PFSK-1 (cell line): ENCODE results near the gene EPHA7.

Experiments used
- FOXP2 ChIP-seq: optimal IDR thresholded peaks from 2 replicates; pipeline ENCODE3; 2011; ENCODE audit warnings: borderline replicate concordance, control low read depth, inconsistent platforms; ENCODE audit not compliant: insufficient read depth; ENCODE audit errors: extremely low read length, extremely low read depth
- POLR2AphosphoS5 ChIP-seq: IDR thresholded peaks from 2 replicates; pipeline ENCODE4 v1.6.1; 2012; ENCODE audit warnings: low read depth, mild to moderate bottlenecking, control low read depth, low read length, moderate library complexity
- SIN3A ChIP-seq: IDR thresholded peaks from 2 replicates; pipeline ENCODE4 v1.6.1; 2012; ENCODE audit warnings: mild to moderate bottlenecking, low read length, moderate library complexity, borderline replicate concordance; ENCODE audit not compliant: insufficient read depth
- TAF1 ChIP-seq: IDR thresholded peaks from 2 replicates; pipeline ENCODE4 v1.6.1; 2012; ENCODE audit warnings: low read length, control low read depth, borderline replicate concordance; ENCODE audit not compliant: insufficient read depth
- TF ChIP-seq, protein P1 (sequence below), 2 experiments: IDR thresholded peaks; 2 replicates each; pipeline versions ENCODE4 v1.6.1 to v1.8.0; 2011 to 2012; ENCODE audit warnings: low read depth in 2 of 2, low read length in 2 of 2, control low read depth in 1 of 2, inconsistent platforms in 1 of 2, mild to moderate bottlenecking in 1 of 2, moderate library complexity in 1 of 2; ENCODE audit not compliant: insufficient read depth in 1 of 2

Gene EPHA7

DNA sequence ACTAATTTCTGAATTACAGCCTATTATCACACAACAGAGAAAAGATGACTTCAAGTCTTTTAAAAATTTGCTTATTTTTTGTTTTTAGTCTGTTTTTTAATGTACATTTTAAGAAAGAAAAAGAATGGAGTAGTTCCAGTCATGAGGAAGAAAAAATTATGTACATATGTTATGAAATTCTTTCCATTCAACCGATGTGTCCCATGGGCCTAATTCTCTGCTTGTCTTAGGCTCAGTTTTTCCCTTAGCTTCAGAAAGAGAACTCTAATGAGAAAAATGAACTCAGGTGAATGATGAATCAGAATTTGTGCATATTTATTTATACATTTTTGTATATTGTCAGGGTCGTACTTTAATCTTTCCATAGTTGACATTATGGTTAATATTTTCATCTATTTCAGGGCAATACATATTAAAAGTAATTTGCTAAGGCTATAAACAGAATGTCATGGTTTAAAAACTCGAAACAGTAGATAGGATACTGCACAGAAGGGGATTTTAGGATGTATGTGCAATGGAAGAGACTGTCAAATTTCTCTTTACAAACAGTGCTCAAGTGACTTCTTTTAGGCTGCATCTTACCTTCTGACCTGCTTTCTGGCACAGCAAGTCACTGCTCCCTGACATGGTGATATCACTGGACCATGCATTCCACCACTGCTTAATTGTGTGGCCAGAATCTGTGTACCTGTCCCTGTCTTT is 153.1 kb downstream of the EPHA7 start:
- no peak for TF ChIP-seq FOXP2
- TF ChIP-seq POLR2AphosphoS5, result no peak
- TF ChIP-seq, protein P1, sequence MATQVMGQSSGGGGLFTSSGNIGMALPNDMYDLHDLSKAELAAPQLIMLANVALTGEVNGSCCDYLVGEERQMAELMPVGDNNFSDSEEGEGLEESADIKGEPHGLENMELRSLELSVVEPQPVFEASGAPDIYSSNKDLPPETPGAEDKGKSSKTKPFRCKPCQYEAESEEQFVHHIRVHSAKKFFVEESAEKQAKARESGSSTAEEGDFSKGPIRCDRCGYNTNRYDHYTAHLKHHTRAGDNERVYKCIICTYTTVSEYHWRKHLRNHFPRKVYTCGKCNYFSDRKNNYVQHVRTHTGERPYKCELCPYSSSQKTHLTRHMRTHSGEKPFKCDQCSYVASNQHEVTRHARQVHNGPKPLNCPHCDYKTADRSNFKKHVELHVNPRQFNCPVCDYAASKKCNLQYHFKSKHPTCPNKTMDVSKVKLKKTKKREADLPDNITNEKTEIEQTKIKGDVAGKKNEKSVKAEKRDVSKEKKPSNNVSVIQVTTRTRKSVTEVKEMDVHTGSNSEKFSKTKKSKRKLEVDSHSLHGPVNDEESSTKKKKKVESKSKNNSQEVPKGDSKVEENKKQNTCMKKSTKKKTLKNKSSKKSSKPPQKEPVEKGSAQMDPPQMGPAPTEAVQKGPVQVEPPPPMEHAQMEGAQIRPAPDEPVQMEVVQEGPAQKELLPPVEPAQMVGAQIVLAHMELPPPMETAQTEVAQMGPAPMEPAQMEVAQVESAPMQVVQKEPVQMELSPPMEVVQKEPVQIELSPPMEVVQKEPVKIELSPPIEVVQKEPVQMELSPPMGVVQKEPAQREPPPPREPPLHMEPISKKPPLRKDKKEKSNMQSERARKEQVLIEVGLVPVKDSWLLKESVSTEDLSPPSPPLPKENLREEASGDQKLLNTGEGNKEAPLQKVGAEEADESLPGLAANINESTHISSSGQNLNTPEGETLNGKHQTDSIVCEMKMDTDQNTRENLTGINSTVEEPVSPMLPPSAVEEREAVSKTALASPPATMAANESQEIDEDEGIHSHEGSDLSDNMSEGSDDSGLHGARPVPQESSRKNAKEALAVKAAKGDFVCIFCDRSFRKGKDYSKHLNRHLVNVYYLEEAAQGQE (IDR thresholded peaks at IDR 0.05; ENCODE audit: insufficient read depth in 1 of 2, low read depth in 2 of 2, low read length in 2 of 2), result no peak
- no peak for TF ChIP-seq SIN3A
- TF ChIP-seq TAF1, result no peak

DNA sequence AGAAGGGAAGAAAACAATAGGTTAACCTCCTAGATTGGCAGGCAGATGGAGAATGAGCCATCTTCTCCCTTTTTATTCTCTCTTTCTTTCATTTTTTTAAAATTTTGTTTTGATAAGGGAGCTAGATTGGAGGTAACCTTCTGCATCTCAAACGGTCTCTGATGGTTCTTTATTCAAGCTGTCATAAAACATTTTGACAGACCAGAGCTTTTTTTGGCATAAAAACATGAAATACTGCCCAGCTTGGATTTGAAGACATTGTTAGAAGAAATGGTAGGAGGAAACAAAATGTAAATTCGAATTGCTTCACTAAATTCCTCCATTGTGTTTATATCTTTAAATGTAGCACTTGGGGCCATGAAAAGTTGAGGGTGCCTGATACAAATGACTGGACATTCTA is 158.5 kb downstream of the EPHA7 start:
- no peak for TF ChIP-seq TAF1
- TF ChIP-seq SIN3A, result no peak
- no peak for TF ChIP-seq FOXP2
- TF ChIP-seq, protein P1 (IDR thresholded peaks at IDR 0.05; ENCODE audit: insufficient read depth in 1 of 2, low read depth in 2 of 2, low read length in 2 of 2), result no peak
- no peak for TF ChIP-seq POLR2AphosphoS5

DNA sequence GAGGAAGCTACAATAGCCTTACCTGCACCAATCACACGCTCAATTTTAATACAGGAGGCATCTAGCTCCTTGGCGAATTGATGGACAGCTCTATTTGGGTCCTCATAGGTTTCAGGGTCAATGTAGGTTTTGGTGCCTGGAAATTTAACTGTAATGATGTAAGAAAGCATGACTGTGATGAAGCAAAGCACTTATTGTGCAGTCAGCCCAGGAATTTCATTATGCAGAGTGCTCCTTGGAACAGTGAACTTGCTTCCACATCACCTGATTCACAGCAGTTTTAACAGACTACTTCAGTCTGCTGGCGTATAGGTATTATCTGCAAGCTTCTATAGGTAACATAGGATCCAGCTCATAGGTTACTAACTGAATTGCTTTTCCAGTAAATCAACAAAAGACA is 160.0 kb downstream of the EPHA7 start:
- TF ChIP-seq SIN3A (no peak), POLR2AphosphoS5 (no peak), TAF1 (no peak), FOXP2 (no peak)
- TF ChIP-seq, protein P1 (IDR thresholded peaks at IDR 0.05; ENCODE audit: insufficient read depth in 1 of 2, low read depth in 2 of 2, low read length in 2 of 2), result no peak

DNA sequence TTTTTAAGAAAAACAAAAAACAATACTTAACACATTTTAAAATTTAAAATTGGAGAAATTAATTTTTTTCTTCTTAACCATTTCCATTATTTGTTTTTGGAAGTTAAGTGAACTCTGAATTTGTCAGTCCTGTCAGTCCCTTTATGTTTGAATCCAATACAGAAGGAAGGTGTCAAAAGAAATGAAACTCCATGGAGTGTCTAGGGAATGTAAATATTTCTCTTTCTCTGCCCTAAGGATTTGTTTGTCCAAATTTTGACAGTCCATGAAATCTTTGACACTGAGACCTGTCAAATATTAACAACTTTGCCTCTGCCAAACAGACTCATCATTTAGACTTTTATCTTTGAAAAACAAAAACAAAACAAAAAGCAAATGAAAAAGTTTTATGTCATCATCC is 166.4 kb downstream of the EPHA7 start:
- TF ChIP-seq, protein P1 (IDR thresholded peaks at IDR 0.05; ENCODE audit: insufficient read depth in 1 of 2, low read depth in 2 of 2, low read length in 2 of 2), result no peak
- no peak for TF ChIP-seq FOXP2
- no peak for TF ChIP-seq TAF1
- no peak for TF ChIP-seq SIN3A
- no peak for TF ChIP-seq POLR2AphosphoS5

DNA sequence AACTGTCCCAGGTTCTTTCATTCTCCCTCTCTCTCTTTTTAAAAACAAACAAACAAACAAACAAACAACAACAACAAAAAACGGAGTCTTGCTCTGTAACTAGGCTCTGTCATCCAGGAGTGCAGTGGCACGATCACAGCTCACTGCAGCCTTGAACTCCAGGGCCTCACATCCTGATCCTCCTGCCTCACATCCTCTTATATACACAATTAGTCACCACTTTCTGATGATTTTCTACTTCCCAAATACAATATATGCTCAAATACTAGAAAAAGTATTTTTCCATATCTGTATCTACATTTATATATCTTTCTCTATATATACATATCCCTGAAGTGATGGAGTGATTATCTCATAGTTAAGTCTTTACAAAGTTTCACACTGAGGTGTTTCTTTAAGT is 170.7 kb downstream of the EPHA7 start:
- TF ChIP-seq POLR2AphosphoS5, result no peak
- TF ChIP-seq, protein P1 (IDR thresholded peaks at IDR 0.05; ENCODE audit: insufficient read depth in 1 of 2, low read depth in 2 of 2, low read length in 2 of 2), result no peak
- no peak for TF ChIP-seq SIN3A
- no peak for TF ChIP-seq TAF1
- TF ChIP-seq FOXP2, result no peak
